Activated T-cell treated with anti-CD3 and anti-CD28 coated beads for 48 hours (primary cell): ENCODE results near the gene TRPM8.
A peak's percentile ranks its signal among the peaks of the same experiment; 100 is the strongest.
"Not testable (repeated sequence)": the region's sequence is repeated elsewhere in the genome, so short reads cannot be mapped to it uniquely, and the experiment has no call there.

Experiments
- DNase-seq: peaks from one replicate; pipeline ENCODE4 v3.0.0-alpha.2; 2020; ENCODE audit warnings: low read depth

Gene TRPM8

GRCh38 chr2:233938676-233939370 is 21.6 kb downstream of the TRPM8 start:
- DNase-seq, result no peak

GRCh38 chr2:233940376-233941276 is 23.5 kb downstream of the TRPM8 start:
- DNase-seq, result no peak

GRCh38 chr2:233942731-233943130 is 25.6 kb downstream of the TRPM8 start:
- DNase-seq, result no peak

- no peak for DNase-seq
These were observed 27.1 kb downstream of the TRPM8 start for GRCh38 chr2:233944269-233944668.

- DNase-seq, result no peak
These were observed 27.5 kb downstream of the TRPM8 start for GRCh38 chr2:233944722-233945121.

- no peak for DNase-seq
These were observed 28.0 kb downstream of the TRPM8 start for GRCh38 chr2:233945146-233945545.

GRCh38 chr2:233950078-233950825 is 33.1 kb downstream of the TRPM8 start:
- no peak for DNase-seq

- DNase-seq, result no peak
These were observed 35.2 kb downstream of the TRPM8 start for GRCh38 chr2:233952335-233952734.

GRCh38 chr2:233953087-233953801 is 36.1 kb downstream of the TRPM8 start:
- DNase-seq, result no peak

GRCh38 chr2:233960203-233960602 is 43.0 kb downstream of the TRPM8 start:
- DNase-seq, result no peak

GRCh38 chr2:233961905-233962304 is 44.7 kb downstream of the TRPM8 start:
- no peak for DNase-seq

- no peak for DNase-seq
These were observed 47.4 kb downstream of the TRPM8 start for GRCh38 chr2:233964581-233964980.

- DNase-seq, result no peak
These were observed 47.9 kb downstream of the TRPM8 start for GRCh38 chr2:233965032-233965603.

GRCh38 chr2:233965646-233966045 is 48.5 kb downstream of the TRPM8 start:
- DNase-seq, result not testable (repeated sequence)

GRCh38 chr2:233966388-233966787 is 49.2 kb downstream of the TRPM8 start:
- no peak for DNase-seq

- DNase-seq, result no peak
These were observed 50.0 kb downstream of the TRPM8 start for GRCh38 chr2:233967164-233967563.

GRCh38 chr2:233968556-233968955 is 51.4 kb downstream of the TRPM8 start:
- DNase-seq, result no peak

- DNase-seq, result not testable (repeated sequence)
These were observed 55.3 kb downstream of the TRPM8 start for GRCh38 chr2:233972460-233972859.

GRCh38 chr2:233972941-233973575 is 55.9 kb downstream of the TRPM8 start:
- no peak for DNase-seq

- no peak for DNase-seq
These were observed 56.6 kb downstream of the TRPM8 start for GRCh38 chr2:233973786-233974185.

GRCh38 chr2:233974530-233975071 is 57.4 kb downstream of the TRPM8 start:
- peak; percentile 14 for DNase-seq
